Stimulated activated naive CD8-positive, alpha-beta T cell treated with anti-CD3 and anti-CD28 coated beads, Interleukin-15, Interleukin-2, amounts not matched to agents 100 ng/mL and 50 ng/mL, for 24 hours (primary cell): ENCODE data around the gene TOMT.
"Not testable (repeated sequence)": the region's sequence is repeated elsewhere in the genome, so short reads cannot be mapped to it uniquely, and the experiment has no call there.

ENCODE experiments used
- H3K27ac Mint-ChIP-seq: one replicate; pipeline ENCODE4 v1.8.0; 2021; ENCODE audit warnings: mild to moderate bottlenecking, mixed read lengths
- H3K27me3 Mint-ChIP-seq: one replicate; pipeline ENCODE4 v1.8.0; 2021; ENCODE audit warnings: mixed read lengths
- H3K36me3 Mint-ChIP-seq: one replicate; pipeline ENCODE4 v1.8.0; 2021; ENCODE audit warnings: low read depth, mixed read lengths
- H3K4me1 Mint-ChIP-seq: one replicate; pipeline ENCODE4 v1.8.0; 2021; ENCODE audit warnings: low read depth, mixed read lengths
- H3K4me3 Mint-ChIP-seq: one replicate; pipeline ENCODE4 v1.8.0; 2021; ENCODE audit warnings: mild to moderate bottlenecking, mixed read lengths
- H3K9me3 Mint-ChIP-seq: one replicate; pipeline ENCODE4 v1.8.0; 2021; ENCODE audit warnings: mixed read lengths

Gene TOMT

GRCh38 chr11:72132646-72133045 is 26.9 kb downstream of the TOMT start:
- Mint-ChIP-seq H3K4me3 (no peak overlapping the region), H3K27ac (no peak overlapping the region), H3K27me3 (peaks cover 18% of the 10 kb centered on the region), H3K36me3 (peaks cover 14% of the 10 kb centered on the region), H3K4me1 (peaks cover 4% of the 10 kb centered on the region), H3K9me3 (peaks cover 14% of the 10 kb centered on the region)

GRCh38 chr11:72135473-72135872 is 29.7 kb downstream of the TOMT start, which contains the start of gene FOLR3:
Gene FOLR3 (plus strand): TSS chr11:72135725. CDS start chr11:72135953, 228 bp downstream.
- H3K4me3 Mint-ChIP-seq, H3K27ac Mint-ChIP-seq, H3K9me3 Mint-ChIP-seq, H3K36me3 Mint-ChIP-seq, H3K4me1 Mint-ChIP-seq: not testable (repeated sequence)
- H3K27me3 Mint-ChIP-seq = peaks cover 13% of the 10 kb centered on the region

- Mint-ChIP-seq H3K27ac (no peak overlapping the region), H3K4me1 (peaks cover 12% of the 10 kb centered on the region), H3K27me3 (peaks cover 13% of the 10 kb centered on the region), H3K9me3 (no peaks in the 10 kb centered on the region), H3K36me3 (no peaks in the 10 kb centered on the region), H3K4me3 (no peak overlapping the region)
Measured at GRCh38 chr11:72135891-72136683, 30.4 kb downstream of the TOMT start.

- Mint-ChIP-seq H3K4me3 (no peak overlapping the region), H3K36me3 (no peaks in the 10 kb centered on the region), H3K27me3 (peaks cover 13% of the 10 kb centered on the region), H3K27ac (no peak overlapping the region), H3K4me1 (peaks cover 19% of the 10 kb centered on the region), H3K9me3 (no peaks in the 10 kb centered on the region)
Measured at GRCh38 chr11:72136684-72137262, 31.0 kb downstream of the TOMT start.

- Mint-ChIP-seq H3K9me3 (no peaks in the 10 kb centered on the region), H3K36me3 (no peaks in the 10 kb centered on the region), H3K27me3 (peaks cover 3% of the 10 kb centered on the region), H3K4me1 (peaks cover 23% of the 10 kb centered on the region), H3K27ac (no peak overlapping the region), H3K4me3 (no peak overlapping the region)
Measured at GRCh38 chr11:72138821-72139390, 33.2 kb downstream of the TOMT start.

- Mint-ChIP-seq H3K27me3 (peaks cover 3% of the 10 kb centered on the region), H3K27ac (no peak overlapping the region), H3K4me3 (no peak overlapping the region), H3K36me3 (no peaks in the 10 kb centered on the region), H3K9me3 (no peaks in the 10 kb centered on the region), H3K4me1 (peaks cover 24% of the 10 kb centered on the region)
Measured at GRCh38 chr11:72139500-72139899, 33.8 kb downstream of the TOMT start.

- Mint-ChIP-seq H3K27ac (no peak overlapping the region), H3K36me3 (no peaks in the 10 kb centered on the region), H3K4me1 (peaks cover 24% of the 10 kb centered on the region), H3K4me3 (no peak overlapping the region), H3K9me3 (no peaks in the 10 kb centered on the region), H3K27me3 (peaks cover 3% of the 10 kb centered on the region)
Measured at GRCh38 chr11:72140661-72141060, 34.9 kb downstream of the TOMT start.

- Mint-ChIP-seq H3K4me3 (no peak overlapping the region), H3K27ac (no peak overlapping the region)
Measured at GRCh38 chr11:72141066-72141465, 35.3 kb downstream of the TOMT start.

GRCh38 chr11:72142086-72142485 is 36.4 kb downstream of the TOMT start:
- H3K4me1 Mint-ChIP-seq = peaks cover 20% of the 10 kb centered on the region
- H3K9me3 Mint-ChIP-seq, H3K36me3 Mint-ChIP-seq, H3K27ac Mint-ChIP-seq, H3K4me3 Mint-ChIP-seq, H3K27me3 Mint-ChIP-seq: not testable (repeated sequence)

More at GRCh38 chr11:72141066-72141465, 35.3 kb downstream of the TOMT start:
- no peaks in the 10 kb centered on the region for H3K9me3 Mint-ChIP-seq
- H3K36me3 Mint-ChIP-seq = no peaks in the 10 kb centered on the region
- peaks cover 3% of the 10 kb centered on the region for H3K27me3 Mint-ChIP-seq
- peaks cover 24% of the 10 kb centered on the region for H3K4me1 Mint-ChIP-seq

GRCh38 chr11:72142543-72142942 is 36.8 kb downstream of the TOMT start:
- H3K27ac Mint-ChIP-seq, H3K27me3 Mint-ChIP-seq: not testable (repeated sequence)

GRCh38 chr11:72144807-72145565 is 39.3 kb downstream of the TOMT start:
- Mint-ChIP-seq H3K27me3 (peaks cover under 1% of the 10 kb centered on the region), H3K4me3 (no peak overlapping the region), H3K27ac (no peak overlapping the region), H3K9me3 (no peaks in the 10 kb centered on the region), H3K4me1 (peaks cover 17% of the 10 kb centered on the region), H3K36me3 (no peaks in the 10 kb centered on the region)

More at GRCh38 chr11:72142543-72142942, 36.8 kb downstream of the TOMT start:
- H3K4me3 Mint-ChIP-seq, H3K36me3 Mint-ChIP-seq, H3K9me3 Mint-ChIP-seq: not testable (repeated sequence)
- H3K4me1 Mint-ChIP-seq = peaks cover 20% of the 10 kb centered on the region

- no peaks in the 10 kb centered on the region for H3K9me3 Mint-ChIP-seq
- H3K36me3 Mint-ChIP-seq = no peaks in the 10 kb centered on the region
- H3K27me3 Mint-ChIP-seq = peaks cover 3% of the 10 kb centered on the region
- H3K4me3 Mint-ChIP-seq = no peak overlapping the region
- peaks cover 7% of the 10 kb centered on the region for H3K4me1 Mint-ChIP-seq
- no peak overlapping the region for H3K27ac Mint-ChIP-seq
Measured at GRCh38 chr11:72146625-72147024, 40.9 kb downstream of the TOMT start.

- Mint-ChIP-seq H3K9me3 (no peaks in the 10 kb centered on the region), H3K4me3 (no peak overlapping the region), H3K27me3 (peaks cover 7% of the 10 kb centered on the region), H3K4me1 (no peaks in the 10 kb centered on the region), H3K36me3 (no peaks in the 10 kb centered on the region), H3K27ac (no peak overlapping the region)
Measured at GRCh38 chr11:72150882-72151281, 45.2 kb downstream of the TOMT start.

GRCh38 chr11:72153874-72154273 is 48.1 kb downstream of the TOMT start:
- H3K4me3 Mint-ChIP-seq, H3K27me3 Mint-ChIP-seq, H3K36me3 Mint-ChIP-seq, H3K27ac Mint-ChIP-seq, H3K4me1 Mint-ChIP-seq, H3K9me3 Mint-ChIP-seq: not testable (repeated sequence)

- Mint-ChIP-seq H3K36me3 (no peaks in the 10 kb centered on the region), H3K4me1 (no peaks in the 10 kb centered on the region), H3K4me3 (no peak overlapping the region), H3K27ac (no peak overlapping the region), H3K9me3 (no peaks in the 10 kb centered on the region), H3K27me3 (peaks cover 14% of the 10 kb centered on the region)
Measured at GRCh38 chr11:72154816-72155215, 49.1 kb downstream of the TOMT start.
